ENCODE results near the gene DCDC2. TPM values are rescaled to one million over a fixed set of nuclear protein-coding genes. Genes with fewer than 3 reads are reported as not detected.
"Not testable (repeated sequence)": the region's sequence is repeated elsewhere in the genome, so short reads cannot be mapped to it uniquely, and the experiment has no call there.

The DCDC2 gene
- not detected for total RNA-seq (2021; fragmentation: NEBNext Ultra II Directional; extraction: Animal tissue kit (Norgen Biotek cat#: 25700))
- long read RNA-seq: 0 reads

GRCh38 chr6:24357336-24358218 is at the start of gene DCDC2:
TSS of gene DCDC2 (minus strand) at chr6:24358059. CDS start at chr6:24357750, 309 bp downstream.
- Mint-ChIP-seq H3K4me3 (peak within 1 kb of the TSS; percentile 41; the same call in 1 of the 2 replicates), H3K27me3 (ENCODE audit: insufficient read depth) (peaks cover 17% of the 10 kb centered on the region), H3K36me3 (ENCODE audit: low read depth) (no peaks in the 10 kb centered on the region), H3K27ac (no peak within 1 kb of the TSS), H3K9me3 (no peaks in the 10 kb centered on the region), H3K4me1 (ENCODE audit: low read depth) (peaks cover 14% of the 10 kb centered on the region; the same call in 1 of the 2 replicates)
- DNase-seq: no peak
- TF ChIP-seq CTCF (IDR thresholded peaks at IDR 0.05): no peak

GRCh38 chr6:24405262-24405661 is 47.4 kb upstream of the DCDC2 start:
- H3K27ac Mint-ChIP-seq: no peak overlapping the region; the same call in 1 of the 2 replicates
- peaks cover 11% of the 10 kb centered on the region; the same call in 1 of the 2 replicates for H3K36me3 Mint-ChIP-seq (ENCODE audit: low read depth)
- H3K9me3 Mint-ChIP-seq: no peaks in the 10 kb centered on the region
- no peak overlapping the region for H3K4me3 Mint-ChIP-seq
- peaks cover 39% of the 10 kb centered on the region for H3K4me1 Mint-ChIP-seq (ENCODE audit: low read depth)
- DNase-seq: no peak
- H3K27me3 Mint-ChIP-seq (ENCODE audit: insufficient read depth): peaks cover under 1% of the 10 kb centered on the region; the same call in 1 of the 2 replicates
- no peak for TF ChIP-seq CTCF (IDR thresholded peaks at IDR 0.05)

- H3K27ac Mint-ChIP-seq: peak overlapping the region; percentile 77
- DNase-seq: no peak
- H3K9me3 Mint-ChIP-seq: no peaks in the 10 kb centered on the region
- peaks cover 47% of the 10 kb centered on the region for H3K4me1 Mint-ChIP-seq (ENCODE audit: low read depth)
- H3K4me3 Mint-ChIP-seq: peak overlapping the region; percentile 94
- peaks cover 11% of the 10 kb centered on the region for H3K27me3 Mint-ChIP-seq (ENCODE audit: insufficient read depth)
- H3K36me3 Mint-ChIP-seq (ENCODE audit: low read depth): peaks cover 11% of the 10 kb centered on the region; the same call in 1 of the 2 replicates
- no peak for TF ChIP-seq CTCF (IDR thresholded peaks at IDR 0.05)
Observed at GRCh38 chr6:24403501-24403824, 45.6 kb upstream of the DCDC2 start.

- H3K27ac Mint-ChIP-seq: peak within 1 kb of the TSS; percentile 77
- no peaks in the 10 kb centered on the region for H3K9me3 Mint-ChIP-seq
- peaks cover 11% of the 10 kb centered on the region; the same call in 1 of the 2 replicates for H3K36me3 Mint-ChIP-seq (ENCODE audit: low read depth)
- TF ChIP-seq CTCF (IDR thresholded peaks at IDR 0.05): no peak
- peaks cover 47% of the 10 kb centered on the region for H3K4me1 Mint-ChIP-seq (ENCODE audit: low read depth)
- H3K27me3 Mint-ChIP-seq (ENCODE audit: insufficient read depth): peaks cover 14% of the 10 kb centered on the region
- peak within 1 kb of the TSS; percentile 94 for H3K4me3 Mint-ChIP-seq
- DNase-seq: peak; percentile 63
Observed at GRCh38 chr6:24402697-24403500, 45.0 kb upstream of the DCDC2 start, which contains the start of gene MRS2. TSS of gene MRS2 (plus strand) at chr6:24402936. CDS start at chr6:24403047, 111 bp downstream.

GRCh38 chr6:24401458-24401857 is 43.6 kb upstream of the DCDC2 start:
- DNase-seq: no peak
- H3K27ac Mint-ChIP-seq: no peak overlapping the region
- peaks cover 5% of the 10 kb centered on the region; the same call in 1 of the 2 replicates for H3K9me3 Mint-ChIP-seq
- H3K4me1 Mint-ChIP-seq (ENCODE audit: low read depth): peaks cover 47% of the 10 kb centered on the region
- TF ChIP-seq CTCF (IDR thresholded peaks at IDR 0.05): no peak
- H3K4me3 Mint-ChIP-seq: no peak overlapping the region
- H3K36me3 Mint-ChIP-seq (ENCODE audit: low read depth): peaks cover 11% of the 10 kb centered on the region; the same call in 1 of the 2 replicates
- H3K27me3 Mint-ChIP-seq (ENCODE audit: insufficient read depth): peaks cover 19% of the 10 kb centered on the region

- not testable (repeated sequence) for H3K9me3 Mint-ChIP-seq; DNase-seq; H3K27ac Mint-ChIP-seq; H3K36me3 Mint-ChIP-seq (ENCODE audit: low read depth)
- Mint-ChIP-seq H3K27me3 (ENCODE audit: insufficient read depth) (peaks cover 19% of the 10 kb centered on the region), H3K4me3 (peak overlapping the region; percentile 11; the same call in 1 of the 2 replicates), H3K4me1 (ENCODE audit: low read depth) (peaks cover 47% of the 10 kb centered on the region)
Observed at GRCh38 chr6:24400045-24401039, 42.5 kb upstream of the DCDC2 start.

Data from HFFc6 (cell line).